SK-N-SH (cell line): ENCODE results near the gene KIZ. TPM values are rescaled to one million over a fixed set of nuclear protein-coding genes. Genes with fewer than 3 reads are reported as not detected.

ENCODE experiments used
- CTCF ChIA-PET: fragments of 300-600, 350-600 bp; formaldehyde crosslinking; extraction: SDS; loops from one replicate; lab custom pipeline; 2021; lab: Yijun Ruan, JAX
- POLR2A ChIA-PET: fragments of 350-600 bp; sonication (Branson Sonifier 250); formaldehyde crosslinking; extraction: SDS; loops from one replicate; lab custom pipeline; 2020; ENCODE audit warnings: antibody characterized with exemption, inconsistent platforms; lab: Yijun Ruan, JAX
- DNase-seq: peaks from one replicate; pipeline ENCODE4 v3.0.0; 2012
- H2AFZ ChIP-seq: fragments of 200-600 bp; sonication (generic); 2 replicates; pipeline ENCODE4 v1.8.1; 2016; ENCODE audit warnings: antibody characterized with exemption, mild to moderate bottlenecking, low read depth
- H3F3A ChIP-seq: fragments of 200-600 bp; sonication (generic); replicated peaks from 2 replicates; pipeline ENCODE3; 2016; ENCODE audit warnings: antibody characterized with exemption, mild to moderate bottlenecking; ENCODE audit not compliant: insufficient read depth
- H3K27ac ChIP-seq, 2 experiments: fragments of 200-500 bp in 1 of 2; fragments of 200-600 bp in 1 of 2; sonication (Bioruptor generic) in 1 of 2; sonication (generic), shearing (Covaris generic) in 1 of 2; 2 replicates each; pipeline versions ENCODE4 v1.5.1 to v1.6.1; 2014 to 2016; ENCODE audit warnings: low read depth in 2 of 2, inconsistent platforms in 1 of 2, low read length in 1 of 2, mild to moderate bottlenecking in 1 of 2, mixed read lengths in 1 of 2
- H3K27me3 ChIP-seq: fragments of 200-600 bp; sonication (generic), shearing (Covaris generic); 2 replicates; pipeline ENCODE4 v1.6.1; 2016; ENCODE audit warnings: mixed run types; ENCODE audit not compliant: insufficient read depth
- H3K36me3 ChIP-seq, 2 experiments: fragments of 200-500 bp in 1 of 2; fragments of 200-600 bp in 1 of 2; sonication (Bioruptor generic) in 1 of 2; sonication (generic) in 1 of 2; replicated peaks in 1 of 2; 2 replicates each; pipeline versions ENCODE3 to v1.5.1; 2014 to 2016; ENCODE audit warnings: low read length in 1 of 2, mild to moderate bottlenecking in 1 of 2; ENCODE audit not compliant: insufficient read depth in 2 of 2, control insufficient read depth in 1 of 2
- H3K4me1 ChIP-seq, 2 experiments: fragments of 200-500 bp in 1 of 2; fragments of 200-600 bp in 1 of 2; sonication (Bioruptor generic) in 1 of 2; sonication (generic), shearing (Covaris generic) in 1 of 2; 2 replicates each; pipeline versions ENCODE4 v1.5.1 to v1.6.1; 2014 to 2016; ENCODE audit warnings: low read depth in 1 of 2, low read length in 1 of 2, mixed run types in 1 of 2; ENCODE audit not compliant: insufficient read depth in 2 of 2, control insufficient read depth in 1 of 2
- H3K4me2 ChIP-seq: fragments of 200-600 bp; sonication (generic), shearing (Covaris generic); 2 replicates; pipeline ENCODE4 v1.6.1; 2017; ENCODE audit warnings: mixed run types
- H3K4me3 ChIP-seq, 2 experiments: fragments of 200-500 bp in 1 of 2; fragments of 200-600 bp in 1 of 2; sonication (Bioruptor generic) in 1 of 2; sonication (generic), shearing (Covaris generic) in 1 of 2; 2 replicates each; pipeline versions ENCODE4 v1.5.1 to v1.8.1; 2014 to 2016; ENCODE audit warnings: low read depth in 2 of 2, inconsistent platforms in 1 of 2, low read length in 1 of 2, mild to moderate bottlenecking in 1 of 2, mixed read lengths in 1 of 2, moderate library complexity in 1 of 2
- H3K79me2 ChIP-seq: fragments of 200-600 bp; sonication (generic); 2 replicates; pipeline ENCODE4 v1.8.1; 2017; ENCODE audit warnings: mild to moderate bottlenecking; ENCODE audit not compliant: insufficient read depth
- H3K9ac ChIP-seq: fragments of 200-600 bp; sonication (generic); 2 replicates; pipeline ENCODE4 v1.6.1; 2017; ENCODE audit warnings: mixed run types
- H3K9me2 ChIP-seq: fragments of 200-600 bp; sonication (generic); 2 replicates; pipeline ENCODE4 v1.6.1; 2017; ENCODE audit warnings: mixed run types
- H3K9me3 ChIP-seq: fragments of 200-600 bp; sonication (generic); 2 replicates; pipeline ENCODE4 v1.6.1; 2017; ENCODE audit warnings: mixed run types, mild to moderate bottlenecking, moderate library complexity
- H4K20me1 ChIP-seq: fragments of 200-600 bp; sonication (generic); 2 replicates; pipeline ENCODE4 v1.6.1; 2017; ENCODE audit warnings: mild to moderate bottlenecking, mixed run types; ENCODE audit not compliant: insufficient read depth
- EP300 ChIP-seq, 2 experiments: IDR thresholded peaks; 2 replicates each; pipeline versions ENCODE4 v1.4.0 to v1.6.1; 2012; ENCODE audit warnings: borderline replicate concordance in 1 of 2, low read depth in 1 of 2, low read length in 1 of 2
- EZH2phosphoT487 ChIP-seq: fragments of 200-600 bp; sonication (generic); IDR thresholded peaks from 2 replicates; pipeline ENCODE4 v1.6.1; 2017; ENCODE audit warnings: low read depth, mixed run types, mild to moderate bottlenecking, antibody characterized with exemption, moderate library complexity, borderline replicate concordance
- FOXJ3 ChIP-seq: sonication (generic); formaldehyde crosslinking; IDR thresholded peaks from 2 replicates; pipeline ENCODE4 v1.5.1; 2020; ENCODE audit warnings: mild to moderate bottlenecking, missing genetic modification reagents
- GABPA ChIP-seq: IDR thresholded peaks from 2 replicates; pipeline ENCODE4 v1.4.0; 2012; ENCODE audit warnings: low read depth, mild to moderate bottlenecking
- GATA2 ChIP-seq: sonication (generic); formaldehyde crosslinking; IDR thresholded peaks from 2 replicates; pipeline ENCODE4 v1.5.0; 2020; ENCODE audit warnings: mild to moderate bottlenecking, missing genetic modification reagents
- MAX ChIP-seq: IDR thresholded peaks from 2 replicates; pipeline ENCODE4 v1.4.0; 2012; ENCODE audit warnings: low read depth
- MEF2A ChIP-seq: IDR thresholded peaks from 2 replicates; pipeline ENCODE4 v1.4.0; 2012; ENCODE audit warnings: low read depth, borderline replicate concordance
- PBX3 ChIP-seq: IDR thresholded peaks from 2 replicates; pipeline ENCODE4; 2012
- RAD21 ChIP-seq: IDR thresholded peaks from 2 replicates; pipeline ENCODE4 v1.6.1; 2012; ENCODE audit warnings: mild to moderate bottlenecking, low read length
- RCOR1 ChIP-seq: fragments of 150-350 bp; IDR thresholded peaks from 2 replicates; pipeline ENCODE4 v1.6.1; 2017; ENCODE audit warnings: antibody characterized with exemption, low read length
- RFX5 ChIP-seq: IDR thresholded peaks from 2 replicates; pipeline ENCODE4 v1.6.1; 2012; ENCODE audit warnings: mild to moderate bottlenecking, improper control_type of control experiment, low read length
- RXRA ChIP-seq: IDR thresholded peaks from 2 replicates; pipeline ENCODE4 v1.4.0; 2012; ENCODE audit warnings: low read depth, mild to moderate bottlenecking, borderline replicate concordance
- SIN3A ChIP-seq: IDR thresholded peaks from 2 replicates; pipeline ENCODE4 v1.6.1; 2012; ENCODE audit warnings: low read depth, mild to moderate bottlenecking, low read length, moderate library complexity, borderline replicate concordance
- TAF1 ChIP-seq: IDR thresholded peaks from 2 replicates; pipeline ENCODE4 v1.6.1; 2012; ENCODE audit warnings: low read depth, mild to moderate bottlenecking, low read length, moderate library complexity, borderline replicate concordance
- TEAD4 ChIP-seq: IDR thresholded peaks from 2 replicates; pipeline ENCODE4 v1.4.0; 2012; ENCODE audit warnings: mild to moderate bottlenecking, borderline replicate concordance; ENCODE audit not compliant: insufficient read depth
- YY1 ChIP-seq: IDR thresholded peaks from 2 replicates; pipeline ENCODE4 v1.4.0; 2012; ENCODE audit warnings: low read depth, mild to moderate bottlenecking
- WGBS: methylation state at CpG from one replicate; pipeline ENCODE4 v1.1.6; 2017; ENCODE audit warnings: low lambda C conversion rate; 5-methylcytosine and 5-hydroxymethylcytosine counted together
- polyA plus RNA-seq, 3 experiments: library from polyadenylated mRNA; depleted of rRNA; stranded (reverse); fragments of >200 nt; gene quantifications; 2 replicates each; pipeline ENCODE4 v1.2.3, GENCODE V29; 2012
- TF ChIP-seq, protein P1 (sequence below): fragments of 200-600 bp; sonication (generic); IDR thresholded peaks from 2 replicates; pipeline ENCODE4 v1.6.1; 2017; ENCODE audit warnings: antibody characterized with exemption, mild to moderate bottlenecking, moderate library complexity
- TF ChIP-seq, protein P2 (sequence below): IDR thresholded peaks from 2 replicates; pipeline ENCODE4 v1.6.1; 2012; ENCODE audit warnings: mild to moderate bottlenecking, low read depth, low read length, moderate library complexity

The KIZ gene
- polyA plus RNA-seq, 1 of the 3 experiments (the other 2 are of a cell fraction): 3.9 TPM

DNA sequence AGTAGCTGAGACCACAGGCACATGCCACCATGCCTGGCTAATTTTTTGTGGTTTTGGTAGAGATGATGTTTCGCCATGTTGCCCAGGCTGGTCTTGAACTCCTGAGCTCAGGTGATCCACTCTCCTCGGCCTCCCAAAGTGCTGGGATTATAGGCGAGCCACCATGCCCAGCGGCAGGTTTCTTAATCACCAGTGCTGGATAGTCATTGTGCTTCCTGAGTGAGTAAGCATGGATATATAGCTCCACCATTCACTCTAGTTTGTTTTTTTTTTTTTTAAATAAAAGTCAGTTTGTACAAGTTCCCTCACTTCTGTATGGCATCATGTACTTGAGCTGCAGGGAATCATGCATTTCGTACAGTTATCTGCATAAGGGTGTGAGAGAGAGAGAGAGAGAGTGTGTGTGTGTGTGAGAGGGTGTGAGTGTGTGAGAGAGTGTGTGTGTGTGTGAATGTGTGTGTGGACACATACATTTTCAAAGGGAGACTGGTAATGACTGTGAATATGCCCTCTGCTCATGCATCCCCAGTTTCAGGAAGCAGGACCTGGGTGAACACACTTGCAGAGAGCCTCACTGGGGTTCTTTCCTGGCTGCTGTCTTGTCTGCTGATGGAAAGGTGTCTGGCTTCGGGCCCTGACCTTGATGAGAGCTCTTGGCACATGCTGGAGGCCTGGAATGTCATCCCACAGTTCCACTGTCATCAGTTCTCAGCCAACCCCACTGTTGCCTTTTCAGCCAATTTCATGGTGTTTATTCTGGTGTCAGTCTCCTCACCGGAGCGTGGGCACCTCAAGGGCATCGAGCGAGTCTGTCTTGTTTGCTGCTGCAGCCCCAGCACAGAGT lies 112.3 kb downstream of the KIZ start:
- no peaks in the 10 kb centered on the region for H3F3A ChIP-seq
- H3K9me3 ChIP-seq: no peaks in the 10 kb centered on the region
- H3K9ac ChIP-seq: no peak overlapping the region
- H3K79me2 ChIP-seq: no peaks in the 10 kb centered on the region
- no peak for DNase-seq
- ChIA-PET CTCF (interaction anchor here (0.6 to 5.0 kb wide), 4 partner anchors 11 to 262 kb away, joined by 3 to 336 read pairs (median 7); partner anchors contain the start of gene XRN2), POLR2A (no interaction called here)
- WGBS: 76% methylated on average over 9 of the region's 10 CpGs
- no peak overlapping the region for H3K4me3 ChIP-seq
- no peak overlapping the region for H3K27ac ChIP-seq
- no peak overlapping the region for H2AFZ ChIP-seq
- peaks cover 0 to 3% of the 10 kb centered on the region in 2 experiments; a peak in 2 of 4 replicates for H3K4me1 ChIP-seq
- H3K9me2 ChIP-seq: no peaks in the 10 kb centered on the region
- no peaks in the 10 kb centered on the region for H3K36me3 ChIP-seq
- TF ChIP-seq MEF2A (no peak), RFX5 (no peak), TEAD4 (no peak), EP300 (IDR thresholded peaks at IDR 0.05; ENCODE audit: borderline replicate concordance in 1 of 2, low read depth in 1 of 2, low read length in 1 of 2) (no peak), GABPA (no peak)
- H3K27me3 ChIP-seq: no peaks in the 10 kb centered on the region
- H4K20me1 ChIP-seq: no peaks in the 10 kb centered on the region
- H3K4me2 ChIP-seq: no peak overlapping the region

GRCh38 chr20:21238818-21239536 lies 113.1 kb downstream of the KIZ start:
- Histone ChIP-seq H3K9me3 (no peaks in the 10 kb centered on the region), H4K20me1 (no peaks in the 10 kb centered on the region), H3K4me3 (no peak overlapping the region), H3K36me3 (no peaks in the 10 kb centered on the region), H3K79me2 (no peaks in the 10 kb centered on the region), H3K9me2 (no peaks in the 10 kb centered on the region), H3F3A (no peaks in the 10 kb centered on the region), H3K27ac (no peak overlapping the region), H2AFZ (no peak overlapping the region), H3K4me2 (no peak overlapping the region), H3K4me1 (peaks cover 0 to 3% of the 10 kb centered on the region in 2 experiments; a peak in 2 of 4 replicates), H3K9ac (no peak overlapping the region), H3K27me3 (no peaks in the 10 kb centered on the region)
- ChIA-PET CTCF (interaction anchor here (3.8 to 5.0 kb wide), 2 partner anchors 262 to 267 kb away, joined by 24 to 336 read pairs; no protein-coding TSS in a partner anchor), POLR2A (no interaction called here)
- WGBS: 69% methylated on average over 6 of the region's 6 CpGs
- TF ChIP-seq PBX3 (no peak), YY1 (no peak), RAD21 (no peak), RXRA (no peak), SIN3A (no peak), FOXJ3 (CRISPR knock-in tag) (no peak), TEAD4 (no peak), RCOR1 (no peak), EZH2phosphoT487 (no peak), MAX (no peak), GATA2 (CRISPR knock-in tag) (no peak), TAF1 (no peak)
- TF ChIP-seq, protein P1, sequence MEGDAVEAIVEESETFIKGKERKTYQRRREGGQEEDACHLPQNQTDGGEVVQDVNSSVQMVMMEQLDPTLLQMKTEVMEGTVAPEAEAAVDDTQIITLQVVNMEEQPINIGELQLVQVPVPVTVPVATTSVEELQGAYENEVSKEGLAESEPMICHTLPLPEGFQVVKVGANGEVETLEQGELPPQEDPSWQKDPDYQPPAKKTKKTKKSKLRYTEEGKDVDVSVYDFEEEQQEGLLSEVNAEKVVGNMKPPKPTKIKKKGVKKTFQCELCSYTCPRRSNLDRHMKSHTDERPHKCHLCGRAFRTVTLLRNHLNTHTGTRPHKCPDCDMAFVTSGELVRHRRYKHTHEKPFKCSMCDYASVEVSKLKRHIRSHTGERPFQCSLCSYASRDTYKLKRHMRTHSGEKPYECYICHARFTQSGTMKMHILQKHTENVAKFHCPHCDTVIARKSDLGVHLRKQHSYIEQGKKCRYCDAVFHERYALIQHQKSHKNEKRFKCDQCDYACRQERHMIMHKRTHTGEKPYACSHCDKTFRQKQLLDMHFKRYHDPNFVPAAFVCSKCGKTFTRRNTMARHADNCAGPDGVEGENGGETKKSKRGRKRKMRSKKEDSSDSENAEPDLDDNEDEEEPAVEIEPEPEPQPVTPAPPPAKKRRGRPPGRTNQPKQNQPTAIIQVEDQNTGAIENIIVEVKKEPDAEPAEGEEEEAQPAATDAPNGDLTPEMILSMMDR: no peak
- TF ChIP-seq, protein P2, sequence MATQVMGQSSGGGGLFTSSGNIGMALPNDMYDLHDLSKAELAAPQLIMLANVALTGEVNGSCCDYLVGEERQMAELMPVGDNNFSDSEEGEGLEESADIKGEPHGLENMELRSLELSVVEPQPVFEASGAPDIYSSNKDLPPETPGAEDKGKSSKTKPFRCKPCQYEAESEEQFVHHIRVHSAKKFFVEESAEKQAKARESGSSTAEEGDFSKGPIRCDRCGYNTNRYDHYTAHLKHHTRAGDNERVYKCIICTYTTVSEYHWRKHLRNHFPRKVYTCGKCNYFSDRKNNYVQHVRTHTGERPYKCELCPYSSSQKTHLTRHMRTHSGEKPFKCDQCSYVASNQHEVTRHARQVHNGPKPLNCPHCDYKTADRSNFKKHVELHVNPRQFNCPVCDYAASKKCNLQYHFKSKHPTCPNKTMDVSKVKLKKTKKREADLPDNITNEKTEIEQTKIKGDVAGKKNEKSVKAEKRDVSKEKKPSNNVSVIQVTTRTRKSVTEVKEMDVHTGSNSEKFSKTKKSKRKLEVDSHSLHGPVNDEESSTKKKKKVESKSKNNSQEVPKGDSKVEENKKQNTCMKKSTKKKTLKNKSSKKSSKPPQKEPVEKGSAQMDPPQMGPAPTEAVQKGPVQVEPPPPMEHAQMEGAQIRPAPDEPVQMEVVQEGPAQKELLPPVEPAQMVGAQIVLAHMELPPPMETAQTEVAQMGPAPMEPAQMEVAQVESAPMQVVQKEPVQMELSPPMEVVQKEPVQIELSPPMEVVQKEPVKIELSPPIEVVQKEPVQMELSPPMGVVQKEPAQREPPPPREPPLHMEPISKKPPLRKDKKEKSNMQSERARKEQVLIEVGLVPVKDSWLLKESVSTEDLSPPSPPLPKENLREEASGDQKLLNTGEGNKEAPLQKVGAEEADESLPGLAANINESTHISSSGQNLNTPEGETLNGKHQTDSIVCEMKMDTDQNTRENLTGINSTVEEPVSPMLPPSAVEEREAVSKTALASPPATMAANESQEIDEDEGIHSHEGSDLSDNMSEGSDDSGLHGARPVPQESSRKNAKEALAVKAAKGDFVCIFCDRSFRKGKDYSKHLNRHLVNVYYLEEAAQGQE: no peak
- DNase-seq: no peak
